Smooth muscle cell (in vitro differentiated cells): ENCODE results near the gene SUN1. TPM values are rescaled to one million over a fixed set of nuclear protein-coding genes. Genes with fewer than 3 reads are reported as not detected.

ENCODE experiments used
- DNase-seq: peaks from one replicate; lab custom pipeline; 2025; ENCODE audit not compliant: unreplicated experiment; lab: John Stamatoyannopoulos, UW
- H2AFZ ChIP-seq: fragments of 200-600 bp; sonication (generic); 2 replicates; pipeline ENCODE4 v1.6.0; 2016; ENCODE audit warnings: antibody characterized with exemption, low read depth, mild to moderate bottlenecking
- H3F3A ChIP-seq: fragments of 200-600 bp; sonication (generic); 2 replicates; pipeline ENCODE4 v1.6.0; 2017; ENCODE audit warnings: antibody characterized with exemption, low read depth
- H3K27ac ChIP-seq: fragments of 200-600 bp; sonication (generic); 2 replicates; pipeline ENCODE4 v1.5.1; 2016; ENCODE audit warnings: low read depth, mild to moderate bottlenecking
- H3K27me3 ChIP-seq: fragments of 200-600 bp; sonication (generic); 2 replicates; pipeline ENCODE4 v1.6.1; 2016; ENCODE audit warnings: low read depth, mild to moderate bottlenecking
- H3K36me3 ChIP-seq: fragments of 200-600 bp; sonication (generic); 2 replicates; pipeline ENCODE4 v1.5.1; 2016; ENCODE audit warnings: low read depth
- H3K4me1 ChIP-seq: fragments of 200-600 bp; sonication (generic); 2 replicates; pipeline ENCODE4 v1.5.1; 2016; ENCODE audit warnings: low read depth
- H3K4me2 ChIP-seq: fragments of 200-600 bp; sonication (generic); 2 replicates; pipeline ENCODE4 v1.6.0; 2016; ENCODE audit warnings: mild to moderate bottlenecking
- H3K4me3 ChIP-seq: fragments of 200-600 bp; sonication (generic); 2 replicates; pipeline ENCODE4 v1.5.1; 2016; ENCODE audit warnings: mild to moderate bottlenecking
- H3K79me2 ChIP-seq: fragments of 200-600 bp; sonication (generic); 2 replicates; pipeline ENCODE4 v1.6.0; 2016; ENCODE audit warnings: low read depth, mild to moderate bottlenecking
- H3K9ac ChIP-seq: fragments of 200-600 bp; sonication (generic); 2 replicates; pipeline ENCODE4 v1.6.0; 2016; ENCODE audit warnings: low read depth
- H3K9me3 ChIP-seq: fragments of 200-600 bp; sonication (generic); replicated peaks from 2 replicates; pipeline ENCODE4 v1.5.1; 2016; ENCODE audit warnings: low read depth
- H4K20me1 ChIP-seq: fragments of 200-600 bp; sonication (generic); 2 replicates; pipeline ENCODE4 v1.6.0; 2016; ENCODE audit warnings: low read depth
- WGBS: methylation state at CpG from one replicate; pipeline ENCODE4 v1.1.7; 2016; ENCODE audit warnings: low lambda C conversion rate; 5-methylcytosine and 5-hydroxymethylcytosine counted together
- polyA plus RNA-seq: library from polyadenylated mRNA; unstranded; fragments of >200 nt; fragmentation: Nextera tagmentation; extraction: Ambion mirVana; gene quantifications from 2 replicates; pipeline ENCODE4 v1.2.1, GENCODE V29; 2016
- total RNA-seq: library from RNA; depleted of rRNA; stranded (reverse); fragments of >200 nt; gene quantifications from 2 replicates; pipeline ENCODE4 v1.2.3, GENCODE V29; 2014
- TF ChIP-seq, protein P1 (sequence below): fragments of 200-600 bp; sonication (generic); IDR thresholded peaks from 2 replicates; pipeline ENCODE4 v1.5.1; 2017; ENCODE audit warnings: borderline replicate concordance, mild to moderate bottlenecking, antibody characterized with exemption; ENCODE audit not compliant: insufficient read depth, poor library complexity, severe bottlenecking

Gene SUN1
- total and polyA plus RNA-seq, 2 experiments from 2014 or later: 50.7 to 90.3 TPM

DNA sequence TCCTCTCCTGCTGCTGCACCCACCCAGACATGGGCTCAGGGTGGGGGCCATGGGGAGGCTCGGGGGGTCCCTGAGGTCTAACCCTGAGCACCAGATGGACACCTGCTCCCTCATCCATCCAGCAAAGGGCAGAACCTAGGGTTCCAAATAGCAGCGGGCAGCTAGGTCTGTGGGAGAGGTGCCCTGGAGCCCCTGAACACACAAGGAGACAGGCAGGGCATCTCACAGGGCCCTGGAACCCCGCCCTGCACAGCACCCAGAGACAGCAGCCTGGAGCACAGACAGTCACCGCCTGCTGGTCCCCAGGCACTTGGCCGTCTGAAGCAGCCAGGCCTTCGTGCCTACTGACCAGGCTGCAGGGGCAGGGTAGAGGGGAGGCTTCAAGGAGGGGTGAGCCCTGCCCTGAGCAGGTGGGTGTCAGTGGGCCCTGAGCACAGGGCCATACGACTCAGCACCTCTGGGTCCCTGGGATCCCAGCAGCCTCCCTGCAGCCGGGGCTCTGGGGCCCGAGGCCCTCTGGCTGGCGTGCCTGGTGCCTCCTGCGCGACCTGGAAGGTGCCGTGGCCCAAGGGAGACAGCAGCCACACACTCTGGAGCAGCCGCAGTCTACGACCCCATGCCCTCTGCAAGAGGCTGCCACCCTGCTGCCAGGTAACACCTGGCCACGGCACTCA, 82.4 kb downstream of the SUN1 start:
- H3K27ac ChIP-seq: no peak overlapping the region
- no peaks in the 10 kb centered on the region for H3K36me3 ChIP-seq
- no peaks in the 10 kb centered on the region for H3K4me1 ChIP-seq
- H3K9me3 ChIP-seq: no peaks in the 10 kb centered on the region
- H3K79me2 ChIP-seq: no peaks in the 10 kb centered on the region
- TF ChIP-seq, protein P1, sequence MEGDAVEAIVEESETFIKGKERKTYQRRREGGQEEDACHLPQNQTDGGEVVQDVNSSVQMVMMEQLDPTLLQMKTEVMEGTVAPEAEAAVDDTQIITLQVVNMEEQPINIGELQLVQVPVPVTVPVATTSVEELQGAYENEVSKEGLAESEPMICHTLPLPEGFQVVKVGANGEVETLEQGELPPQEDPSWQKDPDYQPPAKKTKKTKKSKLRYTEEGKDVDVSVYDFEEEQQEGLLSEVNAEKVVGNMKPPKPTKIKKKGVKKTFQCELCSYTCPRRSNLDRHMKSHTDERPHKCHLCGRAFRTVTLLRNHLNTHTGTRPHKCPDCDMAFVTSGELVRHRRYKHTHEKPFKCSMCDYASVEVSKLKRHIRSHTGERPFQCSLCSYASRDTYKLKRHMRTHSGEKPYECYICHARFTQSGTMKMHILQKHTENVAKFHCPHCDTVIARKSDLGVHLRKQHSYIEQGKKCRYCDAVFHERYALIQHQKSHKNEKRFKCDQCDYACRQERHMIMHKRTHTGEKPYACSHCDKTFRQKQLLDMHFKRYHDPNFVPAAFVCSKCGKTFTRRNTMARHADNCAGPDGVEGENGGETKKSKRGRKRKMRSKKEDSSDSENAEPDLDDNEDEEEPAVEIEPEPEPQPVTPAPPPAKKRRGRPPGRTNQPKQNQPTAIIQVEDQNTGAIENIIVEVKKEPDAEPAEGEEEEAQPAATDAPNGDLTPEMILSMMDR: no peak
- H3F3A ChIP-seq: no peaks in the 10 kb centered on the region
- 90% methylated on average over 15 of the region's 16 CpGs for WGBS
- no peak overlapping the region for H3K4me2 ChIP-seq
- H3K27me3 ChIP-seq: peaks cover 2% of the 10 kb centered on the region
- no peak overlapping the region for H3K4me3 ChIP-seq
- no peak overlapping the region for H2AFZ ChIP-seq
- H3K9ac ChIP-seq: no peak overlapping the region
- H4K20me1 ChIP-seq: no peaks in the 10 kb centered on the region
- no peak for DNase-seq

DNA sequence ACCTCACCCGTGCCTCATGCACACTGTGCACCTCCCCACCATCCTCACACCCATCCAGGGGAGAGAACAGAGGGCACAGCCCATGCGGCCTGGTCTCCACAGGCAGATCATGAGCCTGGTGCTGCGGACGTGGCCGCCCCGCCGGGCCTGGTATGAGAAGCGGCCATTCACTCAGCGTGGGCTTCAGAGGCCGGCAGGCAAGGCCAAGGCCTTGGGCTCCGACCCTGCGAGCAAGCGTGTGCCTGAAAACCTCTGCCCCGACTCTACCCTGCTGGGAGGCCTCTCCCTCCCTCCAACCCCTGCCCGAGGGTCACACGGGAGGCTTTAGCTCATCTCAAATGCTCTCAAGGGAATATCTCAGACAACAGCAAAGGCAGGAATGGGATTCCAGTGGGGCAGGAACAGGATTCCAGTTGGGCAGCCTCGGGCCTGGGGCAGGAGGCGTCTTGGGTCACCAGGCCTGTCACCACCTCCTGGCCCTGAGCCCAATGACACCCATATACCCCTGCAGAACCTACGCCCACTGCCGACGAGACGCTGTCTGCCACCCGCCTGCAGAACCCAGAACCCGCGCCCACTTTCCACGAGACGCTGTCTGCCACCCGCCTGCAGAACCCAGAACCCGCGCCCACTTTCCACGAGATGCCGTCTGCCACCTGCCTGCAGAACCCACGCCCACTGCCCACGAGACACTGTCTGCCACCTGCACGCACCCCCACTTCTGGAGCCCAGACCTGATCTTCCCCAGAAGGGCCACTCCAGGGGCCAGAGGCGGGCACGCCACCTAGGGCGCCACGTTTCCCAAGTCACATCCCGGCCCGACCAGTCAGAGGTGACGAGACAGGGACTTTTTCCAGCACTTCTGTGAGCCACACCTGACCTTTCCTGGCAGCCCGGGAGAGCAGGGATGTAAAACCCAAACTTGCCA, 83.3 kb downstream of the SUN1 start:
- no peaks in the 10 kb centered on the region for H3K9me3 ChIP-seq
- 88% methylated on average over 43 of the region's 43 CpGs for WGBS
- no peak overlapping the region for H3K4me2 ChIP-seq
- no peaks in the 10 kb centered on the region for H3K4me1 ChIP-seq
- no peaks in the 10 kb centered on the region for H4K20me1 ChIP-seq
- no peak overlapping the region for H3K4me3 ChIP-seq
- H2AFZ ChIP-seq: no peak overlapping the region
- no peak overlapping the region for H3K27ac ChIP-seq
- H3K9ac ChIP-seq: no peak overlapping the region
- no peaks in the 10 kb centered on the region for H3K79me2 ChIP-seq
- no peaks in the 10 kb centered on the region for H3K36me3 ChIP-seq
- TF ChIP-seq, protein P1: no peak
- H3F3A ChIP-seq: no peaks in the 10 kb centered on the region
- no peaks in the 10 kb centered on the region for H3K27me3 ChIP-seq
- no peak for DNase-seq

DNA sequence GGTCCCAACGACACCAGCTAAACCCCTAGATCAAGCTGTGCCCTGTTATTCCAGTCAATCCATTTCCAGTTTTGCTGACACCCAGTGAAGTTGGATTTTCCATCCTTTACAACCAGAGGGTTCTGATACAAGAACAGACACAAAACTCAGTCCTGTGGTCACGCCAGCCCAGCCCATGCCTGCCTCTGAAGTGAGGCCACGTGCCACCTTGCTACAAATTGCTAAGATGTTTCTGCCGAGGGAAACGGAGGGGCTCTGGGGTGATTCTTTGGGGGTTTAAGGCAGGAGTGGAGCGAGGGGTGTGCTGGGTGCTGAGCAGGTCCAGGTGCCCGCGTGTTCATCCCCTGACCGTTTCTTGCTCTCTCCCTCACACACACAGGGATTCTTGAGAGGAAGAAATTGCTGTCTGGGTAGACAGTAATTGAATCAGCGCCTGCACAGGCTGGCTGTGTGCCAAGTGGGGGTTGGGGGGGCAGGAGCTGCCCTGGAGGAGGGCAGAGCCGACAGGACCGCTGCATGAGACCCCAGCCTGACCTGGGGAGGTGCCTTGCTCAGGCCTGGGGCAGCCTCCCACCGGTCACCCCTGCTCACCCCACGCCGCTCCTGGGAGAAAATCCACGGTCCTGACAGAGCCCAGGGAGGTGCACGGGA, 84.1 kb downstream of the SUN1 start:
- H3K36me3 ChIP-seq: no peaks in the 10 kb centered on the region
- H3K27ac ChIP-seq: no peak overlapping the region
- DNase-seq: no peak
- no peaks in the 10 kb centered on the region for H3K27me3 ChIP-seq
- H3K4me3 ChIP-seq: no peak overlapping the region
- TF ChIP-seq, protein P1: no peak
- H3K79me2 ChIP-seq: no peaks in the 10 kb centered on the region
- H4K20me1 ChIP-seq: no peaks in the 10 kb centered on the region
- no peak overlapping the region for H3K4me2 ChIP-seq
- 79% methylated on average over 11 of the region's 17 CpGs for WGBS
- H3K9ac ChIP-seq: no peak overlapping the region
- H3F3A ChIP-seq: no peaks in the 10 kb centered on the region
- no peaks in the 10 kb centered on the region for H3K9me3 ChIP-seq
- no peak overlapping the region for H2AFZ ChIP-seq
- H3K4me1 ChIP-seq: no peaks in the 10 kb centered on the region
